Lower leg skin (tissue), 4 donors: ENCODE data around the gene PTGFRN. TPM values are rescaled to one million over a fixed set of nuclear protein-coding genes. Genes with fewer than 3 reads are reported as not detected.

ENCODE experiments used
- DNase-seq, 2 donors: peaks; one replicate each; pipeline ENCODE4 v3.0.0-alpha.2; 2019; ENCODE audit warnings: low spot score in 2 of 2
- H3K4me3 ChIP-seq: fragments of 200-600 bp; sonication (generic); 2 replicates; pipeline ENCODE4 v1.5.1; 2017; ENCODE audit warnings: mild to moderate bottlenecking, low read depth; ENCODE audit not compliant: poor library complexity, severe bottlenecking
- POLR2A ChIP-seq, 2 donors: fragments of 450-650 bp; IDR thresholded peaks; one replicate each; pipeline ENCODE4 v1.6.1; 2016 to 2017; ENCODE audit warnings: antibody characterized with exemption in 2 of 2, mild to moderate bottlenecking in 1 of 2, moderate library complexity in 1 of 2
- WGBS, 2 donors: methylation state at CpG; one replicate each; pipeline ENCODE4 v1.1.5; 2018; 5-methylcytosine and 5-hydroxymethylcytosine counted together
- intact Hi-C: fragments of 100-400 bp; cut with DNase I; formaldehyde crosslinking; loops from one replicate; pipeline ENCODE4 v1.15.0; 2023; ENCODE audit warnings: low total_unique reads
- total RNA-seq, 4 donors: library from RNA; depleted of rRNA; stranded (reverse); fragments of >200 nt; gene quantifications; one replicate each; pipeline ENCODE4 v1.1.0, GENCODE V29; 2016
- TF ChIP-seq, protein P1 (sequence below), 3 donors: fragments of 450-650 bp; IDR thresholded peaks; one replicate each; pipeline ENCODE4 v1.5.1; 2016; ENCODE audit warnings: antibody characterized with exemption in 3 of 3, mild to moderate bottlenecking in 3 of 3, moderate library complexity in 2 of 3

Gene PTGFRN
- total RNA-seq, 4 donors from 2014 or later = 58.0 to 92.4 (median 84.5) TPM

DNA sequence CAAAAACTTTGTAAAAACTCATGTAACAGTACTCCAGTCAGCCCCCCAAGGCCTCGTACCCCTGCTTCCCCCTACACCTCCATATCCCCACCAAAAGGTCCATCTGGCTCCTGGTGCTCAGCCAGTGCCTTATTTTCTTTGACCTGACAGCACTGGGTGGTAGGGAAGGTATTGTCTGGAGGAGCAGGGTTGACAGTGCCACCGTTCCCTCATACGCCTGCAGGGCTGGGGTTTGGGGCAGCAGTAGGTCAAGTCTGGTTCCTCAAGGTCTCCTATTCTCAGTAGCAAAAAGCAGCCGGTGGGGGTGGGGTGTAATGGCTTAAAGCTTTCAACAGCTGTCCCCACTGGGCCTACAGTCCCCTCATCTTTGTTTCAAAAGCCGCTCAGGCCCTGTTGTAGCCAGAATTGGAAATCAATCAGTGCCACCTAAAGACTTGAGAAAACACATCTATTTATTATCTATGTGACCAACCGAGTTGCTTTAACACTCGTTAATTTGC lies 125.1 kb downstream of the PTGFRN start:
- no peak for DNase-seq
- 88% methylated on average over 7 of the region's 7 CpGs for WGBS, 2 donors
- intact Hi-C loops = no loop called here
- no peak overlapping the region for H3K4me3 ChIP-seq
- TF ChIP-seq POLR2A (IDR thresholded peaks at IDR 0.05) = no peak
- TF ChIP-seq, protein P1, sequence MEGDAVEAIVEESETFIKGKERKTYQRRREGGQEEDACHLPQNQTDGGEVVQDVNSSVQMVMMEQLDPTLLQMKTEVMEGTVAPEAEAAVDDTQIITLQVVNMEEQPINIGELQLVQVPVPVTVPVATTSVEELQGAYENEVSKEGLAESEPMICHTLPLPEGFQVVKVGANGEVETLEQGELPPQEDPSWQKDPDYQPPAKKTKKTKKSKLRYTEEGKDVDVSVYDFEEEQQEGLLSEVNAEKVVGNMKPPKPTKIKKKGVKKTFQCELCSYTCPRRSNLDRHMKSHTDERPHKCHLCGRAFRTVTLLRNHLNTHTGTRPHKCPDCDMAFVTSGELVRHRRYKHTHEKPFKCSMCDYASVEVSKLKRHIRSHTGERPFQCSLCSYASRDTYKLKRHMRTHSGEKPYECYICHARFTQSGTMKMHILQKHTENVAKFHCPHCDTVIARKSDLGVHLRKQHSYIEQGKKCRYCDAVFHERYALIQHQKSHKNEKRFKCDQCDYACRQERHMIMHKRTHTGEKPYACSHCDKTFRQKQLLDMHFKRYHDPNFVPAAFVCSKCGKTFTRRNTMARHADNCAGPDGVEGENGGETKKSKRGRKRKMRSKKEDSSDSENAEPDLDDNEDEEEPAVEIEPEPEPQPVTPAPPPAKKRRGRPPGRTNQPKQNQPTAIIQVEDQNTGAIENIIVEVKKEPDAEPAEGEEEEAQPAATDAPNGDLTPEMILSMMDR (IDR thresholded peaks at IDR 0.05) = no peak

DNA sequence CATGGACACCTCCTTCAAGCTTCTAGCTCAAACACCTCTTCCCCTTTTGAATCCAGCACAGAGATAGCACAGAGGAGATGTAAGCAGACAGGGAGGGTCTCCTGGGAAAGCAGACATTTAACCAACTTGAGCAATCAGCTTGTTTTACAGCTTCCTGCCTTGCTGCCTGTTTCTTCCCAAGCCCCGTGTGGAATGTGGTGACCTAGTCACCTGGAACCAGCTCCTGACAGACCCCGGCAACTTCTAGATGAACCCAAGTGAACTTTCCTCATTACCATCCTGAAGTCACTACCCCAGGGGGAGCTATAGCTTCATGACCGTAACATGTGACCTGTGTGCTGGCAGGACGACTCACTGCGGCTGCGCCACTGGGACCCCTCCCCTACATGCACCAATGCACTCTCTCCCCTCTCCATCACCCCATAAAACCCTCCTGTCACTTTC lies 126.3 kb downstream of the PTGFRN start:
- 64 to 71% methylated on average over 6 of the region's 6 CpGs for WGBS, 2 donors
- TF ChIP-seq, protein P1 (IDR thresholded peaks at IDR 0.05) = no peak
- no peak for TF ChIP-seq POLR2A (IDR thresholded peaks at IDR 0.05)

DNA sequence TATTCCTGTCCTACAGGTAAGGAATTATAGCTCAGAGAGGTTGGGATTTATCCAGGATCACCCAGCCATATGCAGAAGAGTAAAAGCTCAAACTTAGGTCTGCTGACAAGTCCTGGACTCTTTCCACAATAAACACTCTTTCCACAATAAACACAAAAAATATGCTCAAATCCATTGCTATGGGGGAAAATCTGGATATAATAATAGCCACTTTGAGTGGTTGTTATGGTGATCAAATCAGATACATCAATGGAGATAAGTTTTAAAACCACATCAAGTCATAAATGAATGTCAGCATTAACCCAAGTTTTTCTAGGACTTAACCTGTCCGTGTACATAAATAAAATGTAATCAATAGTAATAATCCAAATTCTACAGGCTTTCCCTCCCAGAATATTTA lies 128.1 kb downstream of the PTGFRN start:
- TF ChIP-seq, protein P1 (IDR thresholded peaks at IDR 0.05) = no peak
- no peak for TF ChIP-seq POLR2A (IDR thresholded peaks at IDR 0.05)
- intact Hi-C loops = no loop called here
- 67 to 92% methylated on average over 1 of the region's 1 CpG for WGBS, 2 donors
- no peak for DNase-seq
- H3K4me3 ChIP-seq = no peak overlapping the region

More for the DNA sequence above, 126.3 kb downstream of the PTGFRN start:
- no peak for DNase-seq
- intact Hi-C loops = no loop called here
- H3K4me3 ChIP-seq = no peak overlapping the region

DNA sequence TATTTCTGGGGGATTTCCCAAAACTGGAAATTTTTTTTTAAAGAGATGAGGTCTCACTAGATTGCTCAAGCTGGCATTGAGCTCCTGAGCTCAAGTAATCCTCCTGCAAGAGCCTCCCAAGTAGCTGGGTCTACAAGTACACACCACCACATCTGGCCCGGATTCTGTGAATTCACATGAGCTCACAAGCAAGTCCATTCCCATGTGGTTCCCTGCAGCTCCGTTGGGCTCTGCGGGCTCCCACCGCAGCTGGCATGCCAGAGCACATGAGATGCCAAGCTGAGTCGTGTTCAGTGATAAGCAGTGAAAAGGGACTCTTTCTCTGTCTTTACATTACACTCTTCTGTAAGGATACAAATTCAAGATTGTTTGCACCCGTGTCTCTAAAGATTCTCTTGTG lies 128.5 kb downstream of the PTGFRN start:
- 85 to 93% methylated on average over 6 of the region's 6 CpGs for WGBS, 2 donors
- DNase-seq = no peak
- TF ChIP-seq, protein P1 (IDR thresholded peaks at IDR 0.05) = no peak
- intact Hi-C loops = no loop called here
- H3K4me3 ChIP-seq = no peak overlapping the region

Other genes starting within 250 kb of the PTGFRN start
- gene IGSF3, start 242.2 kb upstream of the PTGFRN start, total RNA-seq = 10 to 100 TPM; 51.1 to 61.0 (median 57.1) TPM
- 1 to 10 TPM in 2 of 4 donors, under 1 TPM in 1, not detected in 1; 0.78 to 1.1 (median 1.1) TPM for gene CD2, start 155.5 kb upstream of the PTGFRN start, total RNA-seq
- 1 to 10 TPM in 1 of 4 donors, under 1 TPM in 3; 0.46 to 1.8 (median 0.92) TPM for gene CD101, start 91.8 kb downstream of the PTGFRN start, total RNA-seq
- gene TTF2, start 150.4 kb downstream of the PTGFRN start, total RNA-seq = 10 to 100 TPM in 3 of 4 donors, 1 to 10 TPM in 1; 6.8 to 26.8 (median 20.6) TPM
- 1 to 10 TPM in 3 of 4 donors, under 1 TPM in 1; 0.84 to 3.9 (median 1.8) TPM for gene TRIM45, start 211.8 kb downstream of the PTGFRN start, total RNA-seq